AG10803 (cell line): ENCODE data around the gene EWSR1.

Experiments used
- DNase-seq: peaks from one replicate; pipeline ENCODE4 v3.0.0; 2010; ENCODE audit warnings: low read depth
- H3K4me3 ChIP-seq: 2 replicates; pipeline ENCODE4 v1.5.1; 2011; ENCODE audit warnings: mild to moderate bottlenecking, low read length, control low read depth
- CTCF ChIP-seq: conservative IDR thresholded peaks from 2 replicates; pipeline ENCODE4 v1.5.1; 2011; ENCODE audit warnings: mild to moderate bottlenecking, low read length, control low read depth, inconsistent platforms

The EWSR1 gene

GRCh38 chr22:29312218-29313125 lies 44.4 kb downstream of the EWSR1 start:
- H3K4me3 ChIP-seq = no peak overlapping the region
- no peak for TF ChIP-seq CTCF
- no peak for DNase-seq

- peak; percentile 25 for DNase-seq
These were observed 45.1 kb downstream of the EWSR1 start for GRCh38 chr22:29313126-29313575.

DNA sequence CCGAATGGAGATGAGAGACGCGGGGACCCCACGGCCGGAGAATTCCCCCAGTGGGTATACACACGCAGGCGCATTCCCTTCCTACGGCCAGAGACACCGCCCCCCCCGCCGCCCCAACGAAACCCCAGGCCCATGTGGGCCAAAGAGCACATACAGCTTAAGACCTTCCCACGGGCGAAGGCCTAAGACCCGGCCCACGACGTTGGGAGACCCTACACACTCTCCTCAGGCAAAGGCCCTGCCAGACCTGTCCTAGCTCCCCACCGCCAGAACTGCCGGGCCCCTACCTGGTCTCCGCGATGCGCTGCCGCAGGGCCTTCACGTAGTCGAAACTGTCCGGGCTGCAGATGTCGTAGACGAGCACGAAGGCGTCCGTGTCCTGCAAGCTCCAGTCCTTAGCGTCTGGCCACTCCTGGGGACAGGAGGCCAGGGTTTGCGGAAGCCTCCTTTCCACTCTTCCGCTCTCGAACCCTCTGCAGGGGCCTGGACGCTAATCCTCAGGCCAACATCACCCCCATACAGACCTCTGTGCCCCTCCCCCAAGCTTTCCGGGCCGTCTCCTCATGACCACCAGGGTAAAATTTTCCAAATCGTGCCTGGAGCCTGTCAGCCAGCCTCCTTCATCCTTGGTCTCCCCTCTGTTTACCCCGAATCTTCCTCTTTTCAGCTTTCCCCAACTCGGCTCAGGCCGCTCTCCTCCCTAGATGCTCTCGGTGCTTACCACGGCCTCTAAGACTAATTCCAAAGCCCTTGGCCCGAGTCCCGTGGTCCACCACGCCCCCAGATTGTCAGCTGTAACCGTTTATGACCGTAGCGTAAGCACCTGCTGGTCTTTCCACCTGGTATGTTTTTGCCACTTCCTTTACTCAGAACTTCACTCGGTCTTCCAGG lies 45.8 kb downstream of the EWSR1 start:
- DNase-seq = no peak
- H3K4me3 ChIP-seq = no peak overlapping the region
- no peak for TF ChIP-seq CTCF

More at GRCh38 chr22:29313126-29313575, 45.1 kb downstream of the EWSR1 start:
- TF ChIP-seq CTCF = peak; percentile 48
- H3K4me3 ChIP-seq = no peak overlapping the region

- TF ChIP-seq CTCF = no peak
- no peak for DNase-seq
- no peak overlapping the region for H3K4me3 ChIP-seq
These were observed 46.6 kb downstream of the EWSR1 start for GRCh38 chr22:29314537-29315285.

- no peak for DNase-seq
- no peak within 1 kb of the TSS for H3K4me3 ChIP-seq
- TF ChIP-seq CTCF = no peak
These were observed 47.4 kb downstream of the EWSR1 start, which contains the start of gene RASL10A for GRCh38 chr22:29315286-29316140. TSS of gene RASL10A (minus strand) at chr22:29315697. CDS start at chr22:29315246, 451 bp downstream.
